Measurements from ENCODE around the gene PPP1R3G. TPM values are rescaled to one million over a fixed set of nuclear protein-coding genes. Genes with fewer than 3 reads are reported as not detected.

Gene PPP1R3G
- total RNA-seq, 1 donor: 1.3 TPM

DNA sequence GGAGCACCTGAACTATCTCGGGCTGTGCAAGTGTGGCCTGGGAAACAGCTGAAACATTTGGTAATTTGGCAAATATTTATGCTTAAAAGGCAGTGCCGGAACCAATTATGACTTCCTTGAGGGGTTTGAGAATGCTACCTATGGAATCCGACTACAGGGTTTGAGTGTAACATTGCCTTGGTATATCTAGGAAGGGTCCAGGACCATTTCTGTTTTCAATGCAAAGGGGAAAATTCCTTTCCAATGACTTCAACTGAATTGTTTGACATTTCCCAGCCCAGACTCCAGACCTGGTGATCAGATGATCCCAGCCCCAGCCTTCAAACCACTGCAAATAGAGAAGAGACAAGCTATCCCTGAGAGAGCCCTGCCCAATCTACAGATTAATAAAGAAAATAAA is 4.6 kb upstream of the PPP1R3G start:
- TF ChIP-seq, protein P1, sequence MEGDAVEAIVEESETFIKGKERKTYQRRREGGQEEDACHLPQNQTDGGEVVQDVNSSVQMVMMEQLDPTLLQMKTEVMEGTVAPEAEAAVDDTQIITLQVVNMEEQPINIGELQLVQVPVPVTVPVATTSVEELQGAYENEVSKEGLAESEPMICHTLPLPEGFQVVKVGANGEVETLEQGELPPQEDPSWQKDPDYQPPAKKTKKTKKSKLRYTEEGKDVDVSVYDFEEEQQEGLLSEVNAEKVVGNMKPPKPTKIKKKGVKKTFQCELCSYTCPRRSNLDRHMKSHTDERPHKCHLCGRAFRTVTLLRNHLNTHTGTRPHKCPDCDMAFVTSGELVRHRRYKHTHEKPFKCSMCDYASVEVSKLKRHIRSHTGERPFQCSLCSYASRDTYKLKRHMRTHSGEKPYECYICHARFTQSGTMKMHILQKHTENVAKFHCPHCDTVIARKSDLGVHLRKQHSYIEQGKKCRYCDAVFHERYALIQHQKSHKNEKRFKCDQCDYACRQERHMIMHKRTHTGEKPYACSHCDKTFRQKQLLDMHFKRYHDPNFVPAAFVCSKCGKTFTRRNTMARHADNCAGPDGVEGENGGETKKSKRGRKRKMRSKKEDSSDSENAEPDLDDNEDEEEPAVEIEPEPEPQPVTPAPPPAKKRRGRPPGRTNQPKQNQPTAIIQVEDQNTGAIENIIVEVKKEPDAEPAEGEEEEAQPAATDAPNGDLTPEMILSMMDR (IDR thresholded peaks at IDR 0.05; ENCODE audit: insufficient read depth, low read depth, low read length): no peak
- no peak overlapping the region for H3K4me3 ChIP-seq (ENCODE audit: low read depth, low read length)
- no peak for DNase-seq (ENCODE audit: low read depth)

DNA sequence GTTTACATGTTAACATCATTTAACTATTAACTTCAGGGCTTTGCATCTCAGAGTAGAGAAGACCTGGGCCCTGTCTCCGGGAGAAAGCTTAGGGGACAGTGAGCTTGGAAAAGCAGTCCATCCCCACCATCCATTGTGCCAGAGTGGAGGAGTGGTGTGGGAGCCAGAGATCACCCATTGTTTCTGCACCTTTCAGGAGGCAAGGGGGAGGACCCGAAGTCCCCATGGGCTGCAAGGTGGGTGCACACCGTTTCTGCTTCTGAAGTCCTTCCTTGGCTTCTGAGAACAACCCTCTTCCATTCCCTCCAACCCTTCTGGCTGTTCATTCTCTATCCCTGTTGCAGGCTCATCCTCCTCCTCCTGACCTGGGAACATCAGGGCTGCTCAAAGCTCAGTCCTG is 4.0 kb upstream of the PPP1R3G start:
- no peak overlapping the region for H3K4me3 ChIP-seq (ENCODE audit: low read depth, low read length)
- no peak for DNase-seq (ENCODE audit: low read depth)
- TF ChIP-seq, protein P1 (IDR thresholded peaks at IDR 0.05; ENCODE audit: insufficient read depth, low read depth, low read length): no peak

DNA sequence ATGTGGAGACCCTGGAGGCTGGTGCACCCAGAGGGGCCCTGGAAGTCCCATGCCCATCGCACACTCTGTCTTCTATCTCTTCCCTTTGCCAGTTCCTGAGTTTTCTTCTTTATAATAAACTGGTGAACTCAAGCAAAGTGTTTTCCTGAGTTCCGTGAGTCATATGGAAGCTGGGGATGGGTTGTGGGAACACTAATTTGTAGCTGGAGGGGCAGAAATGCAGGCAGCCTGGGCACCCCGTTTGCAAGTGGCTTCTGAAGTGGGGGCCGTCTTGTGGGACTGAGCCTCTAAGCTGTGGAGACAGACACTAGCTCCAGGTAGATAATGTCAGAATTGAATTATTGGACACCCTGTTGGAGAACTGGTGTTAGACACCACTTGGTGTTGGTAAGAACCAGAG is 3.2 kb upstream of the PPP1R3G start:
- H3K4me3 ChIP-seq (ENCODE audit: low read depth, low read length): no peak overlapping the region
- TF ChIP-seq, protein P1 (IDR thresholded peaks at IDR 0.05; ENCODE audit: insufficient read depth, low read depth, low read length): no peak
- no peak for DNase-seq (ENCODE audit: low read depth)

DNA sequence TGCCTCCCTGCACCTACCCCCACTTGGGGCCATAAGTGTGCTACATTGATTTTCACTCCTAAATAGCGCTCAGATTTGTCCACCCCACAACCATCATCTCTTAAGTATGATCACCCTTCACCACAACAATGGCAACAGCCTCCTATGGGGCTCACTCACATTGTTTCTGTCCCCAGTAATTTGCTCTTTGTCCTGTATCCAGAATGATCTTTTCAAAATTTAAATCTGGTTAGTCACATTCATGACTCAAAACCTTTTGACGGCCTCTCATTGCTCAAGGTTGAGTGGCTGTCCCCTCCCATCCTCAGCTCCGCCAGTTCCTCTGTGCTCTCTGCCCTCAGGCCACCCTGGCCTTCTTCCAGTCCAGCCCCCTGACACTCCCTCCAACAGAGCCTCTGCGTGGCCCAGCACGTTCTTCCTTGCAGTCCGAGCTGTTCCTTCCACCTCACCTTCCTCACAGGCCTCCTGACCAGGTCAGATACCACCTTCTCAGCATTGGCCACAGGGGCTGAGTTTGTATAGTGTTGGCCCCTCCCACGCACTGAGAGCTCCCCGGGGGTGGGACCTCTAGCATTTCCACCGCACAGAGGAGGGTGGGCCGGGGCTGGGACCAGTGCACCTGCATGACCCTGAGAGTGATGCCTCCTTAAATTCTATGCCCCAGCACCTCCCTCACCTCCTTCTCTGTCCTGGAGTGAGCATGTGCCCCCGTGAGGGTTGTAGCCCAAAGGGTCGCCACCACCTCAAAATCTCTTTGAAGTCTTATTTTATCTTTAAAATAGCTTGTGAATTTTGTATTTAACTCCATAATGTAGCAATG is 2.4 kb upstream of the PPP1R3G start:
- H3K4me3 ChIP-seq (ENCODE audit: low read depth, low read length): no peak overlapping the region
- TF ChIP-seq, protein P1 (IDR thresholded peaks at IDR 0.05; ENCODE audit: insufficient read depth, low read depth, low read length): no peak
- DNase-seq (ENCODE audit: low read depth): peak; percentile 61

DNA sequence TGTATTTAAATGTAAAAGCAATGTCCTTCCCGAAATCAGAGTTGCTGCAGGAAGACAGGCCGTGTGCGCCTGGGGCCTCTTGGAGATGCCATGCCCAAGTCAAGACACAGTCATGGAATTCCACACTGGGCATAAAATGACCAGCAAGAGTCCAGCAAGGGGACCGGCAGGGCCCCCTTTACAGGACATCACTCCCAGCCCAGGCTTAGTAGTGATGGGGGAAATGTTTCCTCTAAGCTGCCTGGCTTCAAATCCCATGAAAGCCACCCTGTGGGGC is 1.9 kb upstream of the PPP1R3G start:
- DNase-seq (ENCODE audit: low read depth): no peak
- TF ChIP-seq, protein P1 (IDR thresholded peaks at IDR 0.05; ENCODE audit: insufficient read depth, low read depth, low read length): no peak
- H3K4me3 ChIP-seq (ENCODE audit: low read depth, low read length): no peak overlapping the region

DNA sequence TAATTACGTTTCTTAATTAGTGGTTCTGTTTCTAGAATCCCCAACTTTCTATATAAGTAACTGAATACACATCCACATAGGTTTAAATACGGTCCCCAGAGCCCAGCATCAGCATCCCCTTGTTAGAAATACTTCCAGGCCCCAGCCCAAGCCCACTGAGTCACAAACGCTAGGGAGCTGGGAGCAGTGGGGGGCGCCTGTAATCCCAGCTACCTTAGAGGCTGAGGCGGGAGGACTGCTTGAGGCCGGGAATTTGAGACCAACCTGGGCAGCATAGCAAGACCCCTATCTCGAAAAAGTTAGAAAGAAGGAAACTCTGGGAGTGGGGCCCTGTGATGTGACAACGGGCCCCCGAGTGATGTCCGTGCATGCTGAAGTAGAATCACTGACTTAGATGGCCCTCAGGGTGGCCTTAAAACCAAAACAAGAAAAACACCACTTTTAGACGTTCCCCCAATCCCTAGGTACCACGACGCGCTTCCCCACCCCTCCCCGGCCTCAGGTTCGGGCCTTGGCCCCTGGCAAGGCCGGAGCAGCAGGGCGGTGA is 1.3 kb upstream of the PPP1R3G start:
- no peak for DNase-seq (ENCODE audit: low read depth)
- TF ChIP-seq, protein P1 (IDR thresholded peaks at IDR 0.05; ENCODE audit: insufficient read depth, low read depth, low read length): no peak
- H3K4me3 ChIP-seq (ENCODE audit: low read depth, low read length): peak overlapping the region; percentile 15
